Stimulated activated CD4-positive, alpha-beta T cell treated with anti-CD3 and anti-CD28 coated beads, Interleukin-12 subunit alpha, Interleukin-12 subunit beta, amount 100 ng/mL, for 4 hours (primary cell): ENCODE measurements around the gene ADCK1.
"Not testable (repeated sequence)": the region's sequence is repeated elsewhere in the genome, so short reads cannot be mapped to it uniquely, and the experiment has no call there.

Experiments
- DNase-seq: peaks from one replicate; pipeline ENCODE4 v3.0.0-alpha.2; 2020

The ADCK1 gene

GRCh38 chr14:77906446-77906845 lies 106.5 kb downstream of the ADCK1 start:
- no peak for DNase-seq

DNA sequence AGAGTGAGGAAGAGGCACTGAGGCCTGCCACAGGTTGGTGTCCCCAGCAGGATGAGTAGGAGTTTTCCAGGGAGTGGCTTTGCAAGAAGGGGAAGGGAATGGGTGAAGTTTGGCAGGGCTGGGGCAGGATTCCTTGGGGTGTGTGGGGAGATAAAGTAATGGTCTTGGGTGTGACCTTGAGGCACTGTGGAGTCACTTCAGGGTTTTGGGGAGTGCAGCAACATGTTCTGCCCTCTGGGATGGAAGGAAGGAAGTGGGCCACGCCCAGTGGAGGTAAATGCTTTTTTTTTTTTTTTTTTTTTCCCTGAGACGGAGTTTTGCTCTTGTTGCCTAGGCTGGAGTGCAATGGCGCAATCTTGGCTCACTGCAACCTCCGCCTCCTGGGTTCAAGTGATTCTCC lies 108.9 kb downstream of the ADCK1 start:
- DNase-seq = no peak

DNA sequence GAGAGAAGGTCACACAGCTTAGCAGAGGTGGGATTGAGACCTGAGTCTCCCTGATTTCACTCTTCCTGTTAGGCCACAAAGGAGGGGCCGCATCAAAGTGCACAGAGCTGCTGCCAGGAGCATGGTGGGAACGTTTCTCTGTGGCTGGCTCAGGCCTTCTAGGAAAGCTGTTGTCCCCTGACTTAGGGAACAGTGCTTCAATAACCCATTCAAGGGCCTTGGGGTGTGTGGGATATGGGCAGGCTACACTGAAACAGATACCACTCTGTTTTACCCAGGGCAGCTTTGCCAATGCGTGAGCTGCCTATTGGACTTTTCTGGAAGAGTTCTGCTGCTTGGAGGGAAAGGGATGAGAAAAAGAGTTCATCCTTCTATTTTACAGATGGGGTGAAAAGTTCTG lies 110.0 kb downstream of the ADCK1 start:
- DNase-seq = no peak

DNA sequence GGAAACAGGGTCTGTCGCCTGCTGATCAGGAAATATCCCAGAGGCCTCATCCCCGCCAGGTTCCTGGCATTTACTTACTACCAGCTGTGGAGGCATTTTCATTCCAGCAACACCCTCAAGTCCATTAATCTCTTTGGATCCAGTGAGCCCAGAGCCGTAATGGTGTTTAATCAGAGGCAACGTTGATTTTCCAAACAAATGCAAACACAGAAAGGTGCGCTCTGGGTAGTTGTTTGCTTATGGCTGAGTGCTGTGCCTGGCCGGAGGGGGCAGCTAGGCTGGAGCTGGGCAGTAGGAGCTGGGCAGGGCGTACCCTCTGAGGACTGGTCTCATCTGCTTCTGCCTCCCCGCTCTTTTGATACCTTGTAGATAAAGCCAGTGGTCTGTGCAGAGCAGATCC lies 110.6 kb downstream of the ADCK1 start:
- DNase-seq = no peak

DNA sequence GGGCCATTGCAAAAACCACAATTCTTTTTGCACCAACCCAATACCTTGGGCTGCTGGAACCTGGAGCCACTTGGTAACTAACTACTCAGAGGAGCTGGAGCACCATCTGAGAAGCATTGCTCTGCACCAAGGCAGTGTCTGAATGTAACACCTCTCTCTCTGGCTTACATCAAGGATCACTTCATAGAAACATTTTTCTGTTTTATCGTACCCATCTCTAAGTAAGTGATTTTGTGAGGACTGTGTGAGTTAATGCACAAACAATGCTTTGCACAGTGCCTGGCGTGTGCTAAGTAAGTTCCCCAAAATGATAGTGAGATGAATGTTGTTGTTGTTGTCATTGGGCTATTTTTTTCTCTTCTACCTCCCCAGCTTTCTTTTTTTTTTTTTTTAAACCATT lies 111.4 kb downstream of the ADCK1 start:
- no peak for DNase-seq

- DNase-seq = no peak
Measured at GRCh38 chr14:77912754-77913556, 113.0 kb downstream of the ADCK1 start.

DNA sequence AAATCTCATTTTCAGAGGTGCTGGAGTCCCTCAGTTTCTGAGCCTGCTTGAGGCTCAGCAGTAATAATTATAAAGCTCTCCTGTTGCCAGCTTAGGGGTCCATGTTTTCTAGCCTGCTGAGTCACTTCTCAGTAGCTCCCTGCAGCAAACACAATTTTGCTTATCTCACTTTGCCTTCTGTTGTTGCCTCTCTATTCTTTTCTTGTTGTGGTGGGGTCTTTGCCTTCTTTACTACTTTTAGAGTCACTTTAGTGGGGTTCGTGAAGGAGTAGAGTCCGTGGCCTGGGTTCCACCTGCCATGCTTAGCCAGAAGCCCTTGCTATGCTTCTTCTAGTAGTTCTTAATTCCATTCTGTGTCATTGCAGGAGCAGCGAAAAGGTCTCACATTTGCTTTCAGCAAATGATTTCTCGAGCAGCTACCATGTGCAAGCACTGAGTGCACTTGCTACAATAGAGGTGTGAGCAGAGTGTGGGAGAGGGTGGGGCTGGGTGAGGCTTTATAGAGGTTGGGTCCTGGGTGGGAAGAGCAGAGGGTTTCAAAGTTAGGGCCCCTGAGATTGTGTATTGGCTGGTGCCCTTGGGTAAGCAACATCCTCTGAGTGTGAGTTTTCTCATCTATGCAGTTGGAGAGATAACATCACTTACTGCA lies 114.3 kb downstream of the ADCK1 start:
- DNase-seq = no peak

- DNase-seq = not testable (repeated sequence)
Measured at GRCh38 chr14:77915390-77915789, 115.5 kb downstream of the ADCK1 start.

- DNase-seq = no peak
Measured at GRCh38 chr14:77917491-77918201, 117.7 kb downstream of the ADCK1 start.

DNA sequence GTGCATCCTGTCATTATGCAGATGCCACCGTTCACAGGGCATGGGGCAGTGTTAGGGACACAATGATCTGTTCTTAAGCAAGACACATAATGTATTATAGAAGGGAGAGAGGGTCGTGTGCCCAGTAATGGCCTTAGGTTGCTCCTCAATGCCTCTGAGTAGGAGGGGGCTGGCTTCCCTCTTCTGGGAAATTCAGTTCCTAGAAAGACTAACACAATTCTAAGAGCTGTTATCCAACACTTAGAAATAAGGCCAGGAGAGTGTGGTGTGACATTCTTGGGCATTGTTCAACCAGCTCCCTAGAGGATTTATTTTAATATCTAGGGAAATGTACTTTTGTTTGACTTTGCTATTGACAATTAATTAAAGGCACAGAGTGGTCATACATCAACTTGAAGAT lies 118.5 kb downstream of the ADCK1 start:
- DNase-seq = no peak

DNA sequence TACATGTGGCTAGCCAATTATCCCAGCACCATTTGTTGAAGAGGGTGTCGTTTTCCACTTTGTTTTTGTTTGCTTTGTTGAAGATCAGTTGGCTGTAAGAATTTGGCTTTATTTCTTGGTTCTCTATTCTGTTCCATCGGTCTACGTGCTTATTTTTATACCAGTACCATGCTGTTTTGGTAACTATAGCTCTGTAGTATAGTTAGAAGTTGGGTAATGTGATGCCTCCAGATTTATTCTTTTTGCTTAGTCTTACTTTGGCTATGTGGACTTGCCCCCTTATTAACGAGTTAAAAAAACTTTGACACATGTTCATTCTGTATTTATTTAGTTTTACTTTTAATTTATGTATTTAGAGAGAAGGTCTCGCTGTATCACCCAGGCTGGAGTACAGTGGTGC lies 120.4 kb downstream of the ADCK1 start:
- no peak for DNase-seq

GRCh38 chr14:77921818-77922217 lies 121.9 kb downstream of the ADCK1 start:
- DNase-seq = no peak

DNA sequence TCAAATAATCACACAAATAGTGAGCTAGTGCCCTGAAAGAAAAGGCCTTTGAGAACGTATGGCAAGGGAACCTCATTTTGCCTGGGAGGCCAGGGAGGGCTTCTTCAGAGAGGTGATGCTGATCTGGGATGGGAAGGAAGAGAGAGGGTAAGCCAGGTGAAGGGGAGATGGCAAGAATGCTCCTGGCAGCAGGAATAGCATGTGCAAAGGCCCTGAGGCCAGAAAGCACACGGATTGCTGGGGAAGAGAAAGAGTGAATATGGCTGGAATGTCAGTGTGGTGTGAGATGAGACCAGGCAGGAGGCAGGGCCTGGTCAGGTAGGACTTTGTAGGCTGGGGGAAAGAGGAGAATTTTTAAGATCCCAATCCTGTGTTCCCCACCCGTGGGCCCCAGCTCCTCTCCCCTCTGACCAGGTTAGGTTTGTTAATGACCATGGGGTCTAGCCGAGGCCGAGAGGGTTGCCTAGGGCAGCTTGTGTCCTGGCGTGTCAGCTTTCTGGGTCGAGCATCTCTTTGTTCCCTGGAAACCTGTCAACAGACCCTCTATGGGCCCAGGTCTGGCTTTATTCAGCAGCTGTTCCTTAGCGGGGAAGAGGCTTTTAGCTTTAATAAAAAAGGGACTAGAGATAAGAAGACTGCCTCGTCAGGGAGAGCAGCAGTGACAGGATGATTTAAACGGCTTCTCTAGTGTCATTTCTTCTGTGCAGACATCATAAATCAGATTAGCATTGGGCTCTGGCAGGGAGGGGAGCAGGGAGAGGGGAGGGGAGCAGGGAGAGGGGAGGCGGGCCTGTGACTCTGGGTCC lies 123.4 kb downstream of the ADCK1 start:
- DNase-seq = no peak

GRCh38 chr14:77924141-77924948 lies 124.4 kb downstream of the ADCK1 start:
- no peak for DNase-seq

DNA sequence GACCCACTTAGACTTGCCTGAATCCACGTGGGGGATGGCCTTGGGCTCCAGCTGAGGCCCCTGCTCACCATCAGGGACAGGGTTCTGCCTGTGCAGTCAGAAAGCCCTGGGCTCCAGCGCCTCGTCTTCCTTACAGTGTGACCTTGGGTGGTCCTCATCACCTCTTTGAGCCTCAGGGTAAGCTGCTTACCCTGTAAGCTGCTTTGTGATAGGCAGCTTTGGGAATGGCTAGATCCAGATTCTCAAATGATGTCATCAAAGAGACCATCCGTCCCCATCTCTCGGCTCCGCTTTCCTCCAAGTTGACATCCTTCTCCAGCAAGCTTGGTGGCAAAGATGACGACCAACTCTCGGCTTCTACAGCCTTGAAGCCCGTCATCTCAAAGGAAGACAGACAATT lies 127.0 kb downstream of the ADCK1 start:
- DNase-seq = no peak

GRCh38 chr14:77931441-77931840 lies 131.5 kb downstream of the ADCK1 start:
- no peak for DNase-seq

DNA sequence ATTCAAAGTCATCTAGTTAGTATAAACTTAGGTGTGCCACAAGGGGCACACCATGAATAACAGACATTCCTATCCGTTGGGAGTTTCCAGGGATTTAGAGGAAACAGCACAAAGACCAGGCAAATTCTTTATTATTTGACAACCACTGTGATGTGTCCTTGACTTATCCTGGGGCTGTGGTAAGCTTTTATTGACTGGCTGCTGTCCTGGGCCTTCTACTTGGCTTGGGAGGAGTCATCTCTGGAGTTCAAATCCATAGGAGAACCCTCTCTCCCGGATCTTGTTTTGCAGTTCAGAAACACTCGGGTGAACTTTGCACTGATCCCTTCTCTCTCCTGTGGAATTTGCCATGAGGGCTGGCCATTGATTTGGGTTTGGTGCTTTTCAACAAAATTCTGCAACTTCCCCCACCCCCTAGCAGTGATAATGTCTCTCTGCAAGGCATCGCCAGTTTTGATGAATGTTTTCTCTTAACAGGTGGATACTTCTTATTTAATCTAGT lies 136.3 kb downstream of the ADCK1 start:
- DNase-seq = no peak

- DNase-seq = no peak
Measured at GRCh38 chr14:77947372-77947771, 147.5 kb downstream of the ADCK1 start.

DNA sequence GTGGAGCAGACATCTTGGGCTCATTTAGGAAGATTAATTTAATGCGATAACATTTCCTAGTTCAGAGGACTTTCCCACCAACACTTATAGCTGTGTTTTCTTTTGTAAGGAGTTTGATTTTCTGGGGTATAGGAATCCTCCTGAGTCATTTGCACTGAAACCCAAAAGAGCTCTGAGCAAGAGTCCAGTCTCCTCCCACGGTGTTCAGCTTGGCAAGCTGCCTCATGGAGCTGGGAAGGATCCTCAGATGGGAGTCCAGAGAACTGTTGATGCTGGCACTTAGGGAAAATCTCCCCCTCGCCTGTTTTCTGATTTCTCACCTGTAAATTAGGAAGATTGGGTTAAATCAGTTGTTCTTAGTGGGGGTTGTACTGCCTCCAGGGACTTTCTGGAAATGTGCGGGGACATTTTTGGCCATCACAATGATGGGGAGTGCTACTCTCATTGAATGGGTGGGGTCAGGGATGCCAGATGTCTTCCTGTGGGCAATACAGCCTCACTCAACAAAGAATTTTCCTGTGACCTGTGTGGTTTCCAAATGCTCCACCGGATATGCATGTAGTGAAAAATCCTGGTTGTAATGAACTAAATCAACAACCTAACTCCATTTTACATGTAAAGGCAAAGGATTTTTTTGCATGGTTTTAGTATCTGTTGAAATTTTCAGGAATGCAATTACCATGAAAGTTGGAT lies 150.6 kb downstream of the ADCK1 start:
- DNase-seq = no peak

DNA sequence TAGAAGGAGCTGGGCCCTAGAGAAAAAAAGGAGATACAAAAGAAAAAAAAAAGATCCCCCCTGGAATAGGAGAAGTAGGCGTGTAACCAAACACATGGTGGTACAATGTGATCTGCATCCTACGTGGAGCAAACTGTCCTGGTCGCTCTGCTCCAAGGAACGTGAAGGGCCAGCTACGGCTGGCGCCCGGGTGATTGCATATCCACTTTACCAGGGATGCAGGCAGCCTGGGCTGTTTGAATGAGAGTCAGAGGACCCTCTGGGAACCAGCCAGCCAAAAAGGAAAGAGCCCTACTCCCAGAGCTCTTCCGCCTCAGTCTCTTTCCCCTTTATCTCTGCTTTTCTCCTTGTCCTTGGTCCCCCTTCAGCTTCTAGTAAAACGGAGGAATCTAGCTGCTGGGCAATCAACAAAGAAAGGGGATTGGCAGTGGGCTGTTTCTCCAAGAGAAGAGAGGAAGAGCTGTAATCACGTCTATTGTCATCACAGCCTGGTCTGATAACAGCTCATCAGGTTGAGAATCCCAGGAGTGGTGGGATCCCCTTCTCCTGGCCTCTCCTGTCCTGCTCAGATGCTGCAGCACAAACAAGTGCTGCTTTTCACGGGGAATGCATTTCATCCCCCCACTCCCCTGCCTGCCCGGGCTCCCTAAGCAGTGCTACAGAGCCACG lies 156.0 kb downstream of the ADCK1 start:
- DNase-seq = no peak

GRCh38 chr14:77959686-77960085 lies 159.8 kb downstream of the ADCK1 start:
- DNase-seq = not testable (repeated sequence)
